Stomach (tissue), 9 donors: ENCODE measurements around the gene ACOXL. TPM values are rescaled to one million over a fixed set of nuclear protein-coding genes. Genes with fewer than 3 reads are reported as not detected.

ENCODE experiments used
- DNase-seq, 2 donors: peaks; one replicate each; pipeline versions ENCODE4 v3.0.0 to v3.0.0-alpha.2; 2013 to 2019
- H3K27ac ChIP-seq, 5 donors: fragments of 200-600 bp in 4 of 5; sonication (generic) in 4 of 5; one replicate each; pipeline ENCODE4 v1.5.1; 2013 to 2019; ENCODE audit warnings: mild to moderate bottlenecking in 1 of 5, moderate library complexity in 1 of 5
- H3K27me3 ChIP-seq, 3 donors: fragments of 200-600 bp; sonication (generic); one replicate each; pipeline ENCODE4 v1.5.1; 2017 to 2019; ENCODE audit warnings: mixed run types in 1 of 3
- H3K36me3 ChIP-seq, 4 donors: fragments of 200-600 bp; sonication (generic); 1 replicate in 3 of 4; 2 replicates in 1 of 4; pipeline ENCODE4 v1.5.1; 2016 to 2019
- H3K4me1 ChIP-seq, 4 donors: fragments of 200-600 bp; sonication (generic); one replicate each; pipeline ENCODE4 v1.5.1; 2016 to 2019
- H3K4me3 ChIP-seq, 4 donors: fragments of 200-600 bp; sonication (generic) in 3 of 4; one replicate each; pipeline ENCODE4 v1.5.1; 2016 to 2019; ENCODE audit warnings: mild to moderate bottlenecking in 1 of 4
- H3K9me3 ChIP-seq, 4 donors: fragments of 200-600 bp; sonication (generic); one replicate each; pipeline ENCODE4 v1.5.1; 2016 to 2019
- CTCF ChIP-seq, 7 experiments: fragments of 450-650 bp in 4 of 7; fragments of 200-600 bp in 3 of 7; sonication (generic) in 3 of 7; IDR thresholded peaks; one replicate each; pipeline ENCODE4 v1.5.1; 2016 to 2019; ENCODE audit warnings: antibody characterized with exemption in 7 of 7, control low read depth in 2 of 7, mild to moderate bottlenecking in 1 of 7
- EP300 ChIP-seq: sonication (generic); formaldehyde crosslinking; IDR thresholded peaks from one replicate; pipeline ENCODE4 v1.6.1; 2017; ENCODE audit warnings: antibody characterized with exemption
- POLR2A ChIP-seq, 4 donors: fragments of 450-650 bp; IDR thresholded peaks; one replicate each; pipeline ENCODE4 v1.6.1; 2016; ENCODE audit warnings: antibody characterized with exemption in 4 of 4, control low read depth in 2 of 4, mild to moderate bottlenecking in 1 of 4, moderate library complexity in 1 of 4
- POLR2AphosphoS5 ChIP-seq, 3 donors: sonication (generic); formaldehyde crosslinking; IDR thresholded peaks; one replicate each; pipeline ENCODE4 v1.6.1; 2016; ENCODE audit warnings: antibody characterized with exemption in 3 of 3
- WGBS, 5 donors: extraction: QIAGEN DNeasy Blood & Tissue Kit in 3 of 5; methylation state at CpG; one replicate each; pipeline versions ENCODE4 v1.1.5 to v1.1.7; 2013 to 2018; 5-methylcytosine and 5-hydroxymethylcytosine counted together
- intact Hi-C: fragments of 100-400 bp; cut with DNase I; formaldehyde crosslinking; loops from one replicate; pipeline ENCODE4 v1.15.1; 2023; ENCODE audit warnings: low total_unique reads
- polyA plus RNA-seq, 3 donors: library from polyadenylated mRNA; stranded (reverse); fragments of 200-250 nt; gene quantifications; one replicate each; pipeline ENCODE4 v1.2.3, GENCODE V29; 2013
- total RNA-seq, 5 donors: library from RNA; depleted of rRNA; stranded (reverse); fragments of >200 nt; gene quantifications; one replicate each; pipeline versions ENCODE4 v1.1.0 to v1.2.3, GENCODE V29; 2014 to 2016
- donor health status: healthy with polysubstance abuse.
- donor health status: Bipolar disorder and iron deficiency.
- donor health status: healthy.

The ACOXL gene
- total and polyA plus RNA-seq, 8 donors, result 0.10 to 1.3 (median 0.45) TPM; not detected in 3

GRCh38 chr2:111164078-111164477 lies 431.7 kb downstream of the ACOXL start:
- intact Hi-C loops, result no loop called here
- no peak overlapping the region for H3K27ac ChIP-seq
- peaks cover 0 to 39% (median 16%) of the 10 kb centered on the region in 4 donors for H3K36me3 ChIP-seq
- TF ChIP-seq POLR2A (IDR thresholded peaks at IDR 0.05) (no peak), POLR2AphosphoS5 (IDR thresholded peaks at IDR 0.05) (no peak), CTCF (IDR thresholded peaks at IDR 0.05) (no peak), EP300 (no peak)
- 92 to 95% (median 93%) methylated on average over 12 of the region's 12 CpGs for WGBS, 5 donors
- no peaks in the 10 kb centered on the region for H3K9me3 ChIP-seq
- DNase-seq, result no peak
- H3K4me1 ChIP-seq, result peaks cover 22 to 73% (median 52%) of the 10 kb centered on the region in 4 donors
- no peaks in the 10 kb centered on the region for H3K27me3 ChIP-seq
- no peak overlapping the region for H3K4me3 ChIP-seq

- intact Hi-C loops, result no loop called here
- 63 to 83% (median 77%) methylated on average over 7 of the region's 7 CpGs for WGBS, 5 donors
- Histone ChIP-seq H3K27me3 (no peaks in the 10 kb centered on the region), H3K9me3 (no peaks in the 10 kb centered on the region), H3K27ac (no peak overlapping the region), H3K4me3 (no peak overlapping the region), H3K4me1 (peaks cover 22 to 71% (median 52%) of the 10 kb centered on the region in 4 donors), H3K36me3 (peaks cover 0 to 36% (median 15%) of the 10 kb centered on the region in 4 donors)
- no peak for TF ChIP-seq POLR2A (IDR thresholded peaks at IDR 0.05)
- no peak for TF ChIP-seq EP300
- no peak for TF ChIP-seq CTCF (IDR thresholded peaks at IDR 0.05)
- TF ChIP-seq POLR2AphosphoS5 (IDR thresholded peaks at IDR 0.05), result no peak
- DNase-seq, result peak in 1 of 2 donors; percentile 41
Measured at GRCh38 chr2:111165084-111165483, 432.7 kb downstream of the ACOXL start.

- no peak for DNase-seq
- no peak for TF ChIP-seq CTCF (IDR thresholded peaks at IDR 0.05)
- TF ChIP-seq POLR2A (IDR thresholded peaks at IDR 0.05), result no peak
- TF ChIP-seq EP300, result no peak
- no peak for TF ChIP-seq POLR2AphosphoS5 (IDR thresholded peaks at IDR 0.05)
- no peak overlapping the region for H3K27ac ChIP-seq
- H3K4me3 ChIP-seq, result no peak overlapping the region
- intact Hi-C loops, result no loop called here
- no peaks in the 10 kb centered on the region for H3K27me3 ChIP-seq
- peaks cover 0 to 36% (median 15%) of the 10 kb centered on the region in 4 donors for H3K36me3 ChIP-seq
- WGBS, 5 donors, result 57 to 79% (median 62%) methylated on average over 4 to 5 of the region's 5 CpGs
- no peaks in the 10 kb centered on the region for H3K9me3 ChIP-seq
- H3K4me1 ChIP-seq, result peaks cover 22 to 67% (median 51%) of the 10 kb centered on the region in 4 donors
Measured at GRCh38 chr2:111166115-111166514, 433.7 kb downstream of the ACOXL start.

- Histone ChIP-seq H3K27me3 (no peaks in the 10 kb centered on the region), H3K4me1 (peaks cover 11 to 56% (median 41%) of the 10 kb centered on the region in 4 donors), H3K36me3 (peaks cover 0 to 36% (median 15%) of the 10 kb centered on the region in 4 donors), H3K27ac (no peak overlapping the region), H3K4me3 (no peak overlapping the region), H3K9me3 (no peaks in the 10 kb centered on the region)
- TF ChIP-seq CTCF (IDR thresholded peaks at IDR 0.05), result no peak
- TF ChIP-seq POLR2A (IDR thresholded peaks at IDR 0.05), result no peak
- TF ChIP-seq POLR2AphosphoS5 (IDR thresholded peaks at IDR 0.05), result no peak
- no peak for TF ChIP-seq EP300
- intact Hi-C loops, result no loop called here
- peak in 1 of 2 donors; percentile 23 for DNase-seq
- WGBS, 5 donors, result 49 to 66% (median 59%) methylated on average over 9 of the region's 9 CpGs
Measured at GRCh38 chr2:111167076-111167862, 434.9 kb downstream of the ACOXL start.
